Natural killer cell (primary cell): ENCODE measurements around the gene TIMM10. TPM values are rescaled to one million over a fixed set of nuclear protein-coding genes. Genes with fewer than 3 reads are reported as not detected.

Experiments used
- ATAC-seq, 3 donors: fragments of 150-1000 bp in 2 of 3; fragments of 200-7000 bp in 1 of 3; cut with Tn5 transposase; 1 replicate in 1 of 3; 2 replicates in 2 of 3; pipeline ENCODE4 v1.10.0; 2021; ENCODE audit warnings: mild to moderate bottlenecking in 2 of 3, moderate library complexity in 2 of 3
- DNase-seq, 2 donors: peaks; one replicate each; pipeline versions ENCODE4 v3.0.0 to v3.0.0-alpha.2; 2013 to 2021; ENCODE audit warnings: mixed read lengths in 1 of 2
- H3K27ac ChIP-seq: one replicate; pipeline ENCODE4 v1.5.1; 2013; ENCODE audit warnings: mild to moderate bottlenecking, low read length
- H3K27me3 ChIP-seq: one replicate; pipeline ENCODE4 v1.6.1; 2013; ENCODE audit warnings: low read length; ENCODE audit not compliant: control insufficient read depth, insufficient read depth
- H3K36me3 ChIP-seq: one replicate; pipeline ENCODE4 v1.6.1; 2013; ENCODE audit warnings: low read length; ENCODE audit not compliant: control insufficient read depth, insufficient read depth
- H3K4me1 ChIP-seq: one replicate; pipeline ENCODE4 v1.6.1; 2013; ENCODE audit warnings: low read length; ENCODE audit not compliant: control insufficient read depth, insufficient read depth
- H3K4me3 ChIP-seq: one replicate; pipeline ENCODE4 v1.5.1; 2013; ENCODE audit warnings: low read length
- H3K9me3 ChIP-seq: one replicate; pipeline ENCODE4 v1.6.1; 2013; ENCODE audit warnings: low read length; ENCODE audit not compliant: control insufficient read depth, insufficient read depth
- H3K27ac Mint-ChIP-seq, 2 donors: one replicate each; pipeline ENCODE4 v1.8.0; 2022; ENCODE audit warnings: mild to moderate bottlenecking in 2 of 2, mixed read lengths in 2 of 2, moderate library complexity in 1 of 2
- H3K27me3 Mint-ChIP-seq, 2 donors: one replicate each; pipeline ENCODE4 v1.8.0; 2022; ENCODE audit warnings: low read depth in 2 of 2, mixed read lengths in 2 of 2
- H3K36me3 Mint-ChIP-seq: one replicate; pipeline ENCODE4 v1.8.0; 2022; ENCODE audit warnings: mixed read lengths
- H3K4me1 Mint-ChIP-seq, 2 donors: one replicate each; pipeline ENCODE4 v1.8.0; 2022; ENCODE audit warnings: mixed read lengths in 2 of 2
- H3K4me3 Mint-ChIP-seq: one replicate; pipeline ENCODE4 v1.8.0; 2022; ENCODE audit warnings: mild to moderate bottlenecking, moderate library complexity, mixed read lengths
- H3K9me3 Mint-ChIP-seq, 2 donors: one replicate each; pipeline ENCODE4 v1.8.0; 2022; ENCODE audit warnings: mixed read lengths in 2 of 2
- CTCF ChIP-seq: fragments of 200-600 bp; IDR thresholded peaks from one replicate; pipeline ENCODE4 v1.8.0; 2022; ENCODE audit warnings: antibody characterized with exemption
- WGBS: methylation state at CpG from one replicate; pipeline ENCODE4 v1.1.7; 2013; ENCODE audit warnings: missing lambda C conversion rate; ENCODE audit not compliant: insufficient coverage; 5-methylcytosine and 5-hydroxymethylcytosine counted together
- intact Hi-C: fragments of 100-400 bp; cut with micrococcal nuclease; formaldehyde crosslinking; loops from one replicate; pipeline ENCODE4 v1.14.2; 2022
- total RNA-seq, 4 donors: library from RNA; stranded (reverse); fragments of 120-200 nt in 1 of 4; gene quantifications; one replicate each; pipeline versions ENCODE4 v1.2.3 to v1.2.4, GENCODE V29; 2013 to 2022

Gene TIMM10
- total RNA-seq, 3 donors from 2014 or later (not counting 1 experiment from before 2014, with no cell fraction given): 15.0 to 18.8 (median 17.1) TPM

- intact Hi-C loops: loop anchor here (1.0 to 2.0 kb wide), 5 partner anchors 115 to 1049 kb away; partner anchors contain the start of genes MED19, SELENOH, TMX2 and ZFP91
- TF ChIP-seq CTCF: no peak
- peak overlapping the region; percentile 78 for H3K27ac ChIP-seq
Observed at GRCh38 chr11:57530215-57530595, 349 bp downstream of the TIMM10 start.

GRCh38 chr11:57529012-57529411, 1.5 kb downstream of the TIMM10 start:
- Mint-ChIP-seq H3K4me1 (peaks cover 30 to 36% of the 10 kb centered on the region in 2 donors), H3K4me3 (peak overlapping the region; percentile 31), H3K9me3 (no peaks in the 10 kb centered on the region), H3K27me3 (no peaks in the 10 kb centered on the region), H3K27ac (no peak overlapping the region), H3K36me3 (no peaks in the 10 kb centered on the region)
- DNase-seq (no peak), ATAC-seq (no peak)
- Histone ChIP-seq H3K9me3 (no peaks in the 10 kb centered on the region), H3K27ac (no peak overlapping the region), H3K4me1 (peaks cover 15% of the 10 kb centered on the region), H3K4me3 (no peak overlapping the region), H3K27me3 (no peaks in the 10 kb centered on the region), H3K36me3 (peaks cover 8% of the 10 kb centered on the region)
- intact Hi-C loops: no loop called here
- TF ChIP-seq CTCF: no peak

More at GRCh38 chr11:57530215-57530595, 349 bp downstream of the TIMM10 start:
- H3K9me3 ChIP-seq: no peaks in the 10 kb centered on the region
- ATAC-seq (no peak), DNase-seq (no peak)
- peaks cover 8% of the 10 kb centered on the region for H3K36me3 ChIP-seq
- H3K27ac Mint-ChIP-seq: peak overlapping the region; percentile 97 to 99
- H3K27me3 ChIP-seq: no peaks in the 10 kb centered on the region
- H3K27me3 Mint-ChIP-seq: no peaks in the 10 kb centered on the region
- peak overlapping the region; percentile 65 for H3K4me3 ChIP-seq
- H3K9me3 Mint-ChIP-seq: no peaks in the 10 kb centered on the region
- peaks cover 30 to 36% of the 10 kb centered on the region in 2 donors for H3K4me1 Mint-ChIP-seq
- H3K4me1 ChIP-seq: peaks cover 15% of the 10 kb centered on the region
- no peaks in the 10 kb centered on the region for H3K36me3 Mint-ChIP-seq
- peak overlapping the region; percentile 99 for H3K4me3 Mint-ChIP-seq
- WGBS: 3% methylated on average over 17 of the region's 17 CpGs

- 29% methylated on average over 6 of the region's 7 CpGs for WGBS
- H3K36me3 ChIP-seq: peaks cover 8% of the 10 kb centered on the region
- no peak overlapping the region for H3K4me3 ChIP-seq
- no peak overlapping the region for H3K27ac ChIP-seq
- Mint-ChIP-seq H3K9me3 (no peaks in the 10 kb centered on the region), H3K27ac (no peak overlapping the region), H3K27me3 (peaks cover 0 to 3% of the 10 kb centered on the region in 2 donors), H3K36me3 (no peaks in the 10 kb centered on the region), H3K4me3 (no peak overlapping the region), H3K4me1 (peaks cover 30 to 36% of the 10 kb centered on the region in 2 donors)
- ATAC-seq: no peak
- intact Hi-C loops: loop anchor here (1.0 kb wide), 3 partner anchors 34 to 182 kb away; no protein-coding TSS in a partner anchor
- no peaks in the 10 kb centered on the region for H3K27me3 ChIP-seq
- TF ChIP-seq CTCF: peak; percentile 97
- peaks cover 15% of the 10 kb centered on the region for H3K4me1 ChIP-seq
- H3K9me3 ChIP-seq: no peaks in the 10 kb centered on the region
- peak; percentile 60 to 85 for DNase-seq
Observed at GRCh38 chr11:57527056-57527631, 3.4 kb downstream of the TIMM10 start.

GRCh38 chr11:57523419-57523818, 7.1 kb downstream of the TIMM10 start:
- intact Hi-C loops: no loop called here
- Mint-ChIP-seq H3K36me3 (no peaks in the 10 kb centered on the region), H3K9me3 (no peaks in the 10 kb centered on the region), H3K27me3 (peaks cover 0 to 3% of the 10 kb centered on the region in 2 donors), H3K4me3 (no peak overlapping the region), H3K4me1 (peaks cover 5 to 7% of the 10 kb centered on the region in 2 donors), H3K27ac (no peak overlapping the region)
- no peaks in the 10 kb centered on the region for H3K27me3 ChIP-seq
- ATAC-seq (no peak), DNase-seq (no peak)
- H3K27ac ChIP-seq: no peak overlapping the region
- no peaks in the 10 kb centered on the region for H3K9me3 ChIP-seq
- no peak overlapping the region for H3K4me3 ChIP-seq
- WGBS: 95% methylated on average over 4 of the region's 4 CpGs
- no peaks in the 10 kb centered on the region for H3K4me1 ChIP-seq
- TF ChIP-seq CTCF: no peak
- peaks cover 4% of the 10 kb centered on the region for H3K36me3 ChIP-seq
